Measurements from ENCODE around the gene OGFRL1.
"Not testable (repeated sequence)": the region's sequence is repeated elsewhere in the genome, so short reads cannot be mapped to it uniquely, and the experiment has no call there.

Gene OGFRL1

GRCh38 chr6:71288228-71289038 is at the start of gene OGFRL1:
OGFRL1 (plus strand) TSS chr6:71288811; CDS start chr6:71288937, 126 bp downstream.
- peak; percentile 50 for DNase-seq

GRCh38 chr6:71239694-71240093 is 48.9 kb upstream of the OGFRL1 start:
- DNase-seq = no peak

GRCh38 chr6:71245265-71246049 is 43.2 kb upstream of the OGFRL1 start:
- no peak for DNase-seq

GRCh38 chr6:71246596-71246995 is 42.0 kb upstream of the OGFRL1 start:
- no peak for DNase-seq

- DNase-seq = no peak
Observed at GRCh38 chr6:71248306-71248765, 40.3 kb upstream of the OGFRL1 start.

- DNase-seq = no peak
Observed at GRCh38 chr6:71248878-71249544, 39.6 kb upstream of the OGFRL1 start.

- no peak for DNase-seq
Observed at GRCh38 chr6:71250099-71250602, 38.5 kb upstream of the OGFRL1 start.

- no peak for DNase-seq
Observed at GRCh38 chr6:71252410-71252809, 36.2 kb upstream of the OGFRL1 start.

- no peak for DNase-seq
Observed at GRCh38 chr6:71252960-71253359, 35.7 kb upstream of the OGFRL1 start.

- DNase-seq = no peak
Observed at GRCh38 chr6:71254323-71254722, 34.3 kb upstream of the OGFRL1 start.

- no peak for DNase-seq
Observed at GRCh38 chr6:71258078-71258866, 30.3 kb upstream of the OGFRL1 start.

GRCh38 chr6:71259888-71260604 is 28.6 kb upstream of the OGFRL1 start:
- DNase-seq = no peak

- DNase-seq = no peak
Observed at GRCh38 chr6:71262914-71263313, 25.7 kb upstream of the OGFRL1 start.

- not testable (repeated sequence) for DNase-seq
Observed at GRCh38 chr6:71266392-71266791, 22.2 kb upstream of the OGFRL1 start.

- no peak for DNase-seq
Observed at GRCh38 chr6:71268735-71269437, 19.7 kb upstream of the OGFRL1 start.

GRCh38 chr6:71277926-71278600 is 10.5 kb upstream of the OGFRL1 start:
- no peak for DNase-seq

- DNase-seq = no peak
Observed at GRCh38 chr6:71279321-71279720, 9.3 kb upstream of the OGFRL1 start.

- no peak for DNase-seq
Observed at GRCh38 chr6:71279740-71280139, 8.9 kb upstream of the OGFRL1 start.

GRCh38 chr6:71280701-71281100 is 7.9 kb upstream of the OGFRL1 start:
- DNase-seq = no peak

- DNase-seq = no peak
Observed at GRCh38 chr6:71284785-71285184, 3.8 kb upstream of the OGFRL1 start.
